HFF-Myc (cell line): ENCODE results near the gene NACA.
"Not testable (repeated sequence)": the region's sequence is repeated elsewhere in the genome, so short reads cannot be mapped to it uniquely, and the experiment has no call there.

Experiments used
- DNase-seq: peaks from one replicate; pipeline ENCODE4 v3.0.0-alpha.2; 2011; ENCODE audit warnings: low read depth; ENCODE audit errors: extremely low read depth
- H3K4me3 ChIP-seq: replicated peaks from 2 replicates; pipeline ENCODE4 v1.5.1; 2011; ENCODE audit warnings: low read depth, mild to moderate bottlenecking, control low read depth, low read length
- CTCF ChIP-seq: IDR thresholded peaks from 2 replicates; pipeline ENCODE4 v1.5.1; 2012; ENCODE audit warnings: mild to moderate bottlenecking, low read depth, low read length, control low read depth; ENCODE audit errors: missing control alignments

Gene NACA

GRCh38 chr12:56751712-56752598, 26.9 kb upstream of the NACA start, which contains the start of gene PRIM1:
Gene PRIM1, minus strand, starts transcription at chr12:56752323. Its CDS starts 25 bp downstream, at chr12:56752298.
- TF ChIP-seq CTCF, result no peak
- DNase-seq, result peak; percentile 29
- peak within 1 kb of the TSS; percentile 82 for H3K4me3 ChIP-seq

GRCh38 chr12:56750596-56750995, 25.5 kb upstream of the NACA start:
- not testable (repeated sequence) for DNase-seq, H3K4me3 ChIP-seq

DNA sequence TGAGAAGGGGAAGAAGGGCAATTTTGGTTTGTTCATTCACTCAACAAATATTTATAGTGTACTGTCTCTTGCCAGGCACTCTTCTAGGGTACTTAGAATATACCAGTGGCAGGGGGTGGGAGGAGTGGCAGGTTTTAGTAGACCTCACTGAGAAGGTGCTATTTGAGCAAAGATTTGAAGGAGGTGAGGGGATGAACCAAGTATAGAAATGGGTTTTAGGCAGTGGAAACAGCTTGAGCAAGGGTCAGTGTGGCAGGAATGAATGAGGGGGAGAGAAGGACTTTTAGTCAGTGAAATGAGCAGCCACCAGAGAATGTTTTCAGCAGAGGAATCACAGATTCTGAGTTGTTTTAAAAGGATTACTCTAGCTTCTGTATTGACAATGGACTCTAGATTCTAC, 24.8 kb upstream of the NACA start:
- no peak overlapping the region for H3K4me3 ChIP-seq
- TF ChIP-seq CTCF, result no peak
- no peak for DNase-seq

- no peak overlapping the region for H3K4me3 ChIP-seq
- no peak for DNase-seq
- no peak for TF ChIP-seq CTCF
Observed at GRCh38 chr12:56749359-56749758, 24.3 kb upstream of the NACA start.

DNA sequence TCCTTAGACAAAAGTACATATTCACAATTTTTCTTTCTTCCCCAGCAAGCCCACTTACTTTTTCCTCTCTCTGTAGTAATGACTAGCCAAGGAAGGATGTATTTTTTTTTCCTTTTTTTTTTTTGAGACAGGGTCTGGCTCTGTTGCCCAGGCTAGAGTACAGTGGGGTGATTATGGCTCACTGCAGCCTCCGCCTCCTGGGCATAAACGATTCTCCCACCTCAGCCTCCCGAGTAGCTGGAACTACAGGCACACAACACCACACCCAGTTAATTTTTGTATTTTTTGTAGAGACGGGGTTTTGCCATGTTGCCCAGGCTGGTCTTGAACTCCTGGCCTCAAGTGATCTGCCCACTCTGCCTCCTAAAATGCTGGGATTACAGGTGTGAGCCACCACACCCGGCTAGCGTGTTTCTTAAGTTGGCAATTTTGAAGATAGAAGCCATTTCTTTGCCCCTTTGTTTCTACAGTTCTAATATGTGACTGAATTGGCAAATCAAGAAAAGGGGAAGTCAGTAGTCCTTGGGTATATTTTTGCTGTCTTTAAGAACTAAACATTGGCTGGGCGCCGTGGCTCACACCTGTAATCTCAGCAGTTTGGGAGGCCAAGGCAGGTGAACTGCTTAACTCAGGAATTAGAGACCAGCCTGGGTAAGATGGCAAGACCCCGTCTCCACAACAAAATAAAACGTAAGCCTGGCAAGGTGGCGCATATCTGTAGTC, 3.2 kb upstream of the NACA start:
- DNase-seq, result no peak
- no peak overlapping the region for H3K4me3 ChIP-seq

GRCh38 chr12:56726196-56726675, 1.1 kb upstream of the NACA start:
- not testable (repeated sequence) for DNase-seq, H3K4me3 ChIP-seq

More for the DNA sequence above, 3.2 kb upstream of the NACA start:
- TF ChIP-seq CTCF, result no peak

DNA sequence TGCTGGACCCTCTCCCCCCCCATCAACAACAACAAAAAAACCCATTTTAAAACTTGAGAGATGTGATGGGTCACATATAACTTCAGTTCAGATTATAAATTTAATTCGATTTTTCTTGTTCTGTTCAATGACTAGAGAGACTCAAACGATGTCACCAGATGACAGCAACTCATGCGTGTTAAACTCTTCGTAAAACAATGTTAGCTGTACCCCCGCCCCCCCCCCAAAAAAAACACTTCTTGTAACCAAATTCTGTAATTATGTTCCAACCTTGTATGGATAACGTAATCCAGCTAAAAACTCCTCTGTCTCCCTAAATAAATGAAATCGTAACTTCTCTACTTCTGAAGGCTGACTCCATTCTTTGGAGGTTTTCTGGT, 614 bp upstream of the NACA start:
- TF ChIP-seq CTCF, result no peak
- H3K4me3 ChIP-seq, result peak overlapping the region; percentile 95
- no peak for DNase-seq
